Stimulated activated CD8-positive, alpha-beta memory T cell treated with anti-CD3 and anti-CD28 coated beads, Interleukin-12 subunit alpha, Interleukin-12 subunit beta, amount 100 ng/mL, for 24 hours (primary cell): ENCODE results near the gene ITPR1.

ENCODE experiments used
- DNase-seq: peaks from one replicate; pipeline ENCODE4 v3.0.0-alpha.2; 2020; ENCODE audit errors: extremely low read depth

Gene ITPR1

DNA sequence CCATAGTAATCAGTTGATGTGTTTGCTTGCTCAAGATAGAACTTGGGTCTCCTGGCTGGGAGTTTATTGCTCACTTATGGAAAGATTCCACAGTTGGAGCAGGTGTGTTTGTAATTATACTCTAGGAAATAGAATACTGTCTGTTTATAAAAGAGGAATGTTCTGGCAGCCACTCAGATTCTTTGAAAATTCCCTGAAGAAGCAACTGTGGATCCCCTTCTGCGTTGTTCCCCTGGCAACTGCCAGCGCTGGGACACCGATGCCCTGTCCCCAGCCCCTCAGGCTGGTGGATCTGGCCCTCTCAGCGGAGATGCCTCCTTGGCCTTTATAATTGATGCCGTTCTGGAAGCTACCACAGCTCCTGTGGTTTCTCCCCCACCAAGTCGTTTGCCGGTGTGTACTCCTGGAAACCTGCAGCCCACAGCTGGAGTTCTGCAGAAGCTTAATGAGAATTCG lies 225.9 kb downstream of the ITPR1 start:
- no peak for DNase-seq

DNA sequence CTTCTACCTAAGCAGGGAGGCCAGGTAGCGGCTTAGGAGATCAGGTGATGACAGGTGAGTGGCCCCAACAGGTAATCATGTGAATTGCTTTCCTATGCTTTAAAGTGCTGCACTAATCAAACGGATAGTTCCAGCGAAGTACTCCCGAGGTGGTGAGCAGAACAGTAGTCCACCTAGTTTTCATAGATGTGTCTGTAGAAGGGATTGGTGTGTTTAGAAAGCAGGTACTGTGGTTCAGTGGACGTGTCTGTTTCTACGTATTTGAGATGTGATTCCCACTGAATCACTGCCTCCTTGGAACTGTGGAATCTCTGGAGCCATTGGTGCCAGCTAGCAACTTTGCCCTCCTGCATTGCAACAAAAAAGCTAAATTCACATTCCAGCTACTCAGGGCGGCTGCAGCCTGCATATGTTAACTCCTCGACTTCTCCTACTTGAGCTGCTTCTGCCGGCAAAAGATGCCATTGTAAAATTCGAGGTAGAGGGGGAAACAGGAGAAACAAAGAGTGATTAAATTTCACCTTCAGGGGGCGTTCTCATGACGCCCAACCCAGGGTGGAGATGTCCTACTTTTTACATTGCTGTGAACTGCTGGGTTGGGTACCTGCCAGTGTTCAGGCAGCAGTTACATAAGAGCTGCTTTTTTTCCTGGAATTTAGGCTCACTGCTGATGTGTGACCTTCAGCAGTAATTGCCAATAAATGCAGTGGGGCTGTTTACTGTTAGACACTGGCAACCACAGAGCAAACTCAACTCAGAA lies 227.3 kb downstream of the ITPR1 start:
- no peak for DNase-seq

DNA sequence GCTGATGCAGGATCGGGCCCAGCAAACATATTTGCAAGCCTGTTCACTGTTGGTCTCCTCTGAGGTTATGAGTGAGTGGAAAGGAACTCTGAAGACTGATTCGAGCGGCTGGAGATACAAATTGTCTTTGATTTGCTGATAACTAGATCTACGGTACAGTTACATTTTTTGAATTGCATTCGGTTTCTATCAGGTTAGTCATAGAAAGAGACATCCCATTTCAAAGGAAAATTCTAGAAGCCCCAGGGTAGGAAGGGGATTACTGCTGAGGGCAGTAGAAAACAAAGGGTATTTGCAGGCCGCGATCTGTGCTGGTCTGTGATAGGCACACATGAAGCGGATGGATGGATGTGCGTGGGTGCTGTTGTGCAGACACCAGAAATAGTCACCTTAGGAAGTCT lies 228.4 kb downstream of the ITPR1 start:
- DNase-seq, result no peak

DNA sequence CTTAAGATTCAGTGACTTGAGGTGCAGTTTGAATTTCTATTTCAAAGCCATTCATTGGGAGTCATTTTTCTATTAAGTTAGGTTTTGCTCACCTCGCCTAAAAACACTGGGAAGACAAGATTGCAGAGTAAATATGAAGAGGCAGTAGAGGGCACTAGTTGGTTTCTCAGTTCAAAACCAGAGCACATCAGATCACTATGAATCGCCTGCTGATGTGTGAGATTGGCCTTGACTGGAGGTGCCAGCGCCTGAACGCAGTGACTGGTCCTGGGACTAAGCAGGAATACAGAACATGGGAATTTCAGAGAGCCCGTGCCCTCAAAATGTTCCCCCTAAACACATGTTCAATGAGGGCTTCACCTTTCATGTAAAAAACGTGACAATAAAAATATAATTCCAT lies 229.0 kb downstream of the ITPR1 start:
- no peak for DNase-seq

DNA sequence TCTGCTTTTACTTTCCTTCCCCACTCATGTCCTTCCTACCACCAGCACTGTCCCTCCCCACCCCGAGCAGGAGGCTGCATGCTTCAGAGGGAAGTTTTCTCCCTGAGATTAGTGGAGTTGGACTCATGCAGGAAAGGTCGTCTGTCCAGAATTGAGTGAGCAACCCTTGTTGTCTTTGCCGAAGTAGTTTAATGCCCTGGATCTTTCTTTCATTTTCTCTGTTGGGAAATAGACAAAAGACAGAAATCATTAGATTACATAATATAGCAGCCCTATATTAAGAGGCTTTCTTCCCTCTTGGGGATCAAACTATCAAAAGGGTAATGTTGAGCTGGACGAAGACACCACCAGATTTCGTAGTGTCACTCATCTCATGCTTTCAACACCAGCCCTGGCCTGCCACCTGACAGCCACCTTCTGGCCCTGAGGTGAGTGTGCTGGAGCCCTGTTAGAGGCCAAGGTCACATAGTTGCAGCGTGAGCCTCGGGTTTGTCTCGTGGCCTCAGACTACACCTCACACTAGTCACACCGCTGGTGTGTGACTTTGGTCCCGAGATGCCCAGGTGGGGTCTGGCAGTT lies 231.0 kb downstream of the ITPR1 start:
- no peak for DNase-seq

DNA sequence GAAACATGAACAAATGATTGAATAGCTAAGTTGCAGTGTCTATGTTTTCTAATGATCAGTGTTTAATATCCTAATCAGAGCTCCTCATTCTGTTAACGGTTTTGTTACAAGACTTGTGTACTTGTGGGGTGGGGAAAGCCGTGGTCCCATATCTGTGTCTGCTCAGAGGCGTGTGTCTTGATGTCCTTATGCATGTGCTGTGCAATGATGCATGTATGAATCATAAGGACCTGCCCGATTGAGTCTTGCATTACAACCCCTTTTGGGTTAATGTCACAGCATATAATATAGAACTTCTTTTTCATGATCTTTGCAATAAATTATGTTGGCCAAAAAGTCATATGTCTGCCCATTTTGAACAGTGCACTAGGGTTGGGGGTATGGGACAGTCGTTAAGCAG lies 233.4 kb downstream of the ITPR1 start:
- no peak for DNase-seq

DNA sequence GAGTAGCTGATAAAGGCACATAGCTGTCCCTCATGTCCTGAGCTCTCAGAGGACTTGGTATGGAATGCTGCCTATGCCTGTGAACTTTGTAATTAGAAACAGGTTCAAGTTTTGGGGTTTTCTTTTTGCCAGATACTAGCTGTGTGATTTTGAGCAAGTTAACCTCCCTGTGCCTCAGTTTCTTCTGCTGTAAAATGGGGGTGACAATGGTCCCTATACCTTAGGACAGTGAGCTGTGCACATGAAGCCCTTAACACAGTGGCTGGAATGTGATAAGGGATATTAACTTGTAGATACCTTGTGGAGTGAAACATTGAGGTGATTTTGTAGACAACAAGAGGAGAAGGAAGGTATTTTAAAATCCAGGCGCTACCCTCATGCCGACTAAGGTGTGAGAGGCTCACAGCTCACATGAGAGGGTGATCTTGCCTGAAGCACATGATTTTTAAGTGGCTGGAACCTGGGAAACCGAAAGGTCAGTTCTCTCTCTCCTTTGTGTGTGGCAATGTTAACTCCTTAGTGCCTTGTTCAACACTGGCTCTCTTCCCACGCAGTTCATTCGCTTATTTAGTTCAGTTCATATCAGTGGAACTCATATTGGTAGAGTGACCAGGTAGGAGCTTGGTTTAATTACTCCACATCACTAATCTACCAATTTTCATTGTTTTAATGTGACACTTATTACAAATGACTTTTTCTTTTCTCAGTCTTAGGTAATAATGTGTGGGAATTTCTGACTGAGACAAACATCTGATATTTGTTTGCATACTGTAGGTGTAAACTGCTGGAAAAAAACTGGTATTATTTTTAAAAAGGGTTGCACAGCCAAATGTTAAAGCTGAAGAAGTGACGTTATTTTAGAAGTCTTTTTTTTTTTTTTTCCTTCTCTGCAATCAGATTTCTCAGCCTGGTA lies 236.2 kb downstream of the ITPR1 start:
- DNase-seq, result no peak

DNA sequence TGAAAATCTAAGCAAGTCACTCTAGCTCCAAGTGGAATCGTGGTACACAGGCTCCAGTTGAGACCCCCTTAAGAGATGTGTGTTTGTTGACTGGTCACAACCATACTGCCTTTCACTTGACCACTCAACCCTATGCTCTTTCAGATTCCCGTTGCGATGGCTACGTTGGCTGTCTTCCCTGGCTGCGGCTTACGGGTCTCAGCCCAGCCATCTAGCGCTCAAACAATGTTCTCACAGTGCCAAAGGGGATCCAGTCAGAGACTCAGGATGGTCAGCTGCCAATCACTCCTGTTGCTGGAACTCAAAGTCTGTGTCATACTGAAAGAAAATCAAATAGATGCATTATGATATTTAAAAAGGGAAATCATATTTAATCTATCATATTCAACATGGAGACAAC lies 237.6 kb downstream of the ITPR1 start:
- DNase-seq, result no peak

DNA sequence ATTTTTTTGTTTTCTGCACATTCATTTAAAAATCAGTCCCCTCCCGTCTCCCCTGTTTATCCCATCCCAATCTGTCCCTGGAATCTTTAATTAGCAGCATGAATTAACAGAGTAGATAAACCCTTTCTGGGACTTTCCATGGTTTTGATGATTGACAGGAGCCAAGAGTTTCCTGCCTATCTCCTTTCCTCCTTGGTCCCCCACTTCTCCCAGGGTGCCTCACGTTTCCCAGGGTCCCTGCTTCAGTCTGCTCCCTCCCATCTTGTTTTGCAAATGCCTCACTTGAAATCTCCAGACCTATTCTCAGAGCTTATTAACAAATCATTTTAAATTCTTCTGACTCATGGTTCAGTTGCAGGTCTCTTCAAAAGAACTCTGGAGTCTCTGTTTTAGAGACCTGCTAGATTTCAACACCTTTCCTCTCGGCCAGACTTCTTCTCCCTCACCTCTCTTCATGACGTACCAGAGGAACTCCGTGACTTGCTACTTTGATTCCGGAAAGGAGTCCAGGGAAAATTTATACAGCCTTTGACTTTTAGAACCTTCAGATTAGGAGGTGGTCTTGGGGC lies 238.5 kb downstream of the ITPR1 start:
- no peak for DNase-seq

DNA sequence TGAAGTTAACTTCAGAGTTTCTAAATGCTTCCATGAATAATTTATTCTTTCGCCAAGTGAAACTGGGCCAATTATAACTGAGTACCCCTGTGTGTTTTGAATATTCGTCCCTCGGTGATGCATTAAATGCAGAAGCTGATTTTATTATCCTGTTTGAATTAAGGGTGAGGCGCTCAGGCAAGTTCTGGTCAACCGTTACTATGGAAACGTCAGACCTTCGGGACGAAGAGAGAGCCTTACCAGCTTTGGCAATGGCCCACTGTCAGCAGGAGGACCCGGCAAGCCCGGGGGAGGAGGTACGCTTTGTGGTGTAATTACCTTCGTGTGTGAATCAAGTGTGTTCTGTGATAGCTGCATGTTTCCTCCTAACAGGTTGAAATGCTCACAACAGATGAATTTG lies 239.8 kb downstream of the ITPR1 start:
- DNase-seq, result no peak

DNA sequence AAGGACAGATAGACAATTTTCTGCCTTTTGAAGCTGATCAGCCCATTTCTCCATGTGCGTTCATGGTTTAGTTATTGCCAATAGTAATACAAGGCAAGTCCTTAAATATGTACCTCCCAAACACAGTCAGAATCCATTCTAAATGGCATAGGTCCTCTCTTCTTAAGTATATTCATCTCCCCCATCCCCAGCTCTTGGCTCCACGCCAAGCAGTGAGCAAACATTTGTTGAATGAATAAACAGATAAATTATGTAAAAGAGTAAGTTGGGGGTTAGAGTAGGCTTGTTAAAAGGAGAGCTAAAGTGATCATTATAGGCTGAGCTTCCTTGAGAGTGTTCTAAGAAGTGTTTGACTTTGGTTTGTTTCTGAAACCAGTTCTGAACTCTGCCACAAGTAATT lies 241.3 kb downstream of the ITPR1 start:
- no peak for DNase-seq

DNA sequence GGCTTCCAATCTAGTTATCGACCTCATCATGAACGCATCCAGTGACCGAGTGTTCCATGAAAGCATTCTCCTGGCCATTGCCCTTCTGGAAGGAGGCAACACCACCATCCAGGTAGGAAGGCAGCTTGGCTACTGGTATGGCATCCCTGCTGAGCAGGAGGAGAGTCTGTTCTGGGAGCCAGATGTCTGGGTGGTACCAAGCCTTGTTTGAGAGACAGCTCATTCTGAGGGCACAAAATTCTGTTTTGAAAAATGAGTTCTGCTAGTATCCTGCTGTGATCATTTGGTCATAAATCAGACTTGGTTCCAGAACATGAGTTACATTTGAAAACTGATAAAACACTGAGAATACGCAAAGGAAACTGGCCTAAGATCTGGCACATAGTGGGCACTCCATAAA lies 242.1 kb downstream of the ITPR1 start:
- DNase-seq, result no peak

DNA sequence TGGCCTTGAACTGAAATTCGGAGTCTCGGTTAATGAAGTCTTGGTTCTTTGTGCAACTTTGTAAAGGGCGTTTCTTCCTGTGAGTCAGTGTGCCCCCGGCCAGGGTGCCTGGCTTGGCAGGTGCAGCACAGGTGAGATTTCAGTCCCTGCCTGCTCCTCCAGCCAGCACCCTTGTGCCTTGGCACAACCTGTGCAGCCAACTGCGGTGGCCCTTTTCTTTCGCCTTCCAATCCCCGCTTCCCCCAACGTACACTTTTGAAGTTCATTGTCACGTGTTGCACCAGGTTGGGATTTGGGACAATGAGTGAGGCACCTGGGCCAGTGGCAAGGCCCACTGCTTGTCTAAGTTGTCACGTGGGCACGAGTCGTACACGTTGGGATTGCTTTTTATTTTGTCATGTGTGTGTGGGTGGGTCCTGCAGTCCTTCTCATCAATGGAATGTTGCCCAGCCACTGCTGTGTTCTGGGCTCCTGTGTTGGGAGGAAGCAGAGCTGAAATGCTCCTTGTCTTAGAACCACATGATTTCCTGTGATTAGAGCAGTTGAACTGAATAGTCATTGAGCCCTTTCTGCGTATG lies 243.2 kb downstream of the ITPR1 start:
- no peak for DNase-seq

DNA sequence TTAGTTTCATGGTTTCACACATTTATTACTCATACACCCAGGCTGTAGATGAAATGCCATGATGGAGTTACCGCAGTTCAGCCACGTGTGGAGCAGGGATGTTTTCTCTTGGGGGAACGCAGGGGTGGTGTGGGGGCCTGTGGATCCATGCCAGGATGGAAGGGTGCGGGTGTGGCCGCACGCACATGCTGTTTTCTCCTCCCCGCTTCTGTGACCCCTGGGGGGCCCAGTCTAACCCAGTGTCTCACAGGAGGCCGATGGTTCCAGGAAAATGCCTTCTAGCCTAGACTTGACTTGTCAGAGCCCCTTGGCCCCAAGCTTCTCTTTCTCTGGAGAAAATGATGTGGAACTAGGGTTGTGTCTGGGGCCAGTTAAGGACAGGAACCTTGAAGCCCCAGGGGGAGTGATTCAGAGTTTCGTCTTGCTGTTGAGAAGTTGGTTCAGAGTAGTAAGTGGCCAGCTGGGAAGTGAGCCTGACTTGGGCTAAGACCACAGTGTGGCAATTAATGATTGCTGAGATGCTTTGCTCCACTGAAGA lies 245.7 kb downstream of the ITPR1 start:
- no peak for DNase-seq

DNA sequence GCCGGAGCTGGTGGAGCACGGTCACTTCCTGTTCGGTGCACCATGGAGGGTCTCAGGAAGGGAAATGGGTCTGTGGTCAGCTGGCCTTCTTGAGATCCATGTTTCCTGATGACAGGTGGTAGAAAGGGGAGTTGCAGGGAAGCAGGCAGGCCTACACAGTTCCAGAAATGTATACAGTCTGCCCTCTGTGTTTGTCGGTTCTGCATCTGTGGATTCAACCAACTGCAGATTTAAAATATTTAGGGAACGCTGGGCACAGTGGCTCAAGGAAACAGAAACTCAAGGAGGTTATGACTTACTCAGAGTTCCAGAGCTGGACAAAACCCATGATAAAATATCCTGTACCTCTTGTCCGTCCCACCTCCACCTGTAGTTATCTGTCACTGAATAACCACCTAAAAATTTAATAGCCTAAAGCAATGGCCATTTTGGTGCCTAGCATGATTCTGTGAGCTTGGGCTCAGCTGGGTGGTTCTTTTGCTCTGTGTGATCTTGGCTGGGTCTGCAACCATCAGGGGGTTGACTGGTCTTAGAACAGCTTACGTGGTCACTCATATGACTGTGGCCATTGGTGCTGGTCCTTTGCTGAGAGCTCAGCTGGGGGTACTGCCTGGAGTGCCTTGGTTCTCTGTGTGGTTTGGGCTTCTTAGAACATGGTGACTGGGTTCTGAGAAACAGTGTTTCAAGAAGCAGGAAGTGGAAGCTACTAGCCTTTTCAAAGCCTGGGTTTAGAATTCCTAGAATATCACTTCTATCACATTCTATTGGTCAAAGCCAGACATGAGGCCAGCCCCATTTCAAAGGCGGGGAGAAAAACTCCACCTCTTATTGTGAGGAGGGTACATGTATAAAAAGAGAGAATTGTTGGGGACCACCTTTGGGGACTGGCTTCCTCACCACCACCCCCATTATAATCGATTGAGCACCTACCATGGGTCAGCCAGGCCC lies 246.4 kb downstream of the ITPR1 start:
- no peak for DNase-seq

DNA sequence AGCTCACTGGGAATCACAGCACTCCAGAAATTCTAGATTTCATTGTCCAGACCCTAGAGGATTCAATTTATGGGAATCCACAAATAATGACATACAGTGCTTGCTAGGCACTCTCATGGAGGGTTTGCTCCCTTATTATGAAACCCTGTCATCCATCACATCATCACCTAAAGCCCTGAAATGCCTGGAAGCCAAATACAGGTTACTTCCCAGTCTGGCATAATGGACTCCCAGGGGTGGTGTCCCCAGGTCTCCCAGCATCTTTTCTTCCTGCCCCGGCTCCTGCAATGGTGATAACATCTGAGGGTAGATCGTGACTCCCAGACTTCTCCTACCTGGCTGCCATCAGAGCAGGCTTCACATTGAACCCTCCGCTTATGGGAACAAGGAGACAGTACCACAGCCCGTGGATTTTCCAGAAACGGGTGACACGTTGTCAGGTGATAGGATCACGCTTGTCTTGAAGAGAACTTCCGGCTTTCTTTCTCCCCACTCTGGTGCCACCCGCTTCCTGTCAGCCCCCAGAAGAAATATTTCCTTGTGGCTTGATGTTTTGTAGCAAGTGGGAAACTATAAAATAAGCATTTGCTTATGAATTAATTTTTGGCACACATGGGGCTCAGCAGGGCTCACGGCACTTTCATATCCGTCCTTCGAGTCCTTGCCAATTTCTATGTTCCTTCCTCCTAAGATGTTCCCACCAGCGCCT lies 247.4 kb downstream of the ITPR1 start:
- no peak for DNase-seq

DNA sequence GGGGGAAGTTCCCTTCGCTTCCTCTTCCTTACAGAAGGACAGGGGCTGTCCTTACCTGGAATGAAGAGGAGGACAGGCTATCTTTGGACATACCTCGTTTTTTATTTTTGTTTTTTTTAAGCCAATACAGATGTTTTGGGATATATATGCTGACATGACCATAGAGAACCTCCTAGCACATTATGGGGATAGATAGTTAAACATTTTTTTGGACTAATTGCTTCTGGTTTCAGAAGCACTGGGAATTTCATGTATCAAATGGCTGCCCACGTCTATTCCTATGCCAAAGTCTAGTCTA lies 247.9 kb downstream of the ITPR1 start:
- DNase-seq, result no peak

DNA sequence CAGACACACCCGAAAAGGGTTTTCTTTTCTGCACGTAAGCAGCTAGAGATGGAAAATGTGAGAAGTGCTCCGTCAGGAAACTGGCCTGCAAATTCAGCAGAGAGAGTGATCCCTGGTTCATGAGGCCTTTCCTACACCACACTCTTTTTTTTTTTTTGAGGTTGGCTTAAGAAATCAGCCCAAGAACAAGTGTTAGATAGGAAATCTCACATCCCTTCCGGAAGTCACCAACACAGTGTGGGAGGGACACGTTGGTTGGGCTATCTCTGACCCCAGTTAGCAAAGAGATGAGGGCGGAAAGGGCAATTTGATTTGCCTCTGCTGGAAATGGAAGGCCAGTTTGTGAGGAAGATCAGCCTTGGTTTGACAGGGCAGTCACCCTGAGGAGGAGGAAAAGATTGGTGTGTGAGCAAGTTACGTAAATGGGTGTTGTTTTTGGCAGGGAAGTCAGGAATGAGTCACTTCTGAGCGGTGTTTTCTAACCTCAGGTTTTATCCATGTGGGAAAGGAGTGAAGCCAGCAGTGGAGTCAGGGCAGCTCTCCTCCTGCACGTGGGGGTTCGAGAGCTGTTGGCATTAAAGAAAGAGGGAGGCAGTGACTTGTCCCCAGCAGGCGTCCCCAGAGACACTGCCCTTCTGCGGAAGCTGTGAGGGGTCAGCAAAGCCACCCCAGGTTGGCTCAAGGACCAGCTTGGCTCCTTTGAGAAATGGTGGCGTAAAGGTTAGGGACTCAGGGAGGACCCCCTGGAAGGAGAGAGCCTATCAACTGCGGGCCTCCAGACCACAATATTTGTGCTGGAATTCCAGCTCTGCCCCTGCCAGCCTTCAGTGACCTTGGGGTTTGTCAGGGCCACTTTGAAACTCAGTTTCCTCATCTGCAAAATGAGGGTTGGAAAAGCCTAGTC lies 248.5 kb downstream of the ITPR1 start:
- DNase-seq, result no peak

DNA sequence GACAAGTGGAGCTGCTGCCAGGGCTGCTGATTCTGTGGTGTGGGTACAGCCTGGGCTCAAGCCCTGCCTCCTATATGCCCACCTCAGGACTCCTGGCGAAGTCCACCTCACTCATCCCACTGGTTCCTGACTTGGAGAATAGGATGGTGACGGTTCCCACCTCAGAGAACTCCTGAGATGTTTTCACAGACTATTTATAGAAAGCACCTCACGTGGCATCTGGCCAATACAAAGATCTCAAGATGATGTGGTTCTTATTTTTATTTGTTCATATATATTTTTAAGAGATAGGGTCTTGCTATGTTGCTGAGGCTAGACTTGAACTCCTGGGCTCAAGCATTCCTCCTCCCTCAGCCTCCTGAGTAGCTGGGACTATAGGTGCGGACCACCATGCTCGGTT lies 249.2 kb downstream of the ITPR1 start:
- no peak for DNase-seq
